Measurements from ENCODE around the gene CRYM. TPM values are rescaled to one million over a fixed set of nuclear protein-coding genes. Genes with fewer than 3 reads are reported as not detected.

The CRYM gene
- polyA plus RNA-seq, 1 experiment = not detected

- DNase-seq (ENCODE audit: low read depth) = peak; percentile 16
- CTCF ChIA-PET = interaction anchor here (0.5 to 1.2 kb wide), 3 partner anchors 20 to 304 kb away, joined by 3 read pairs; no protein-coding TSS in a partner anchor
- Histone ChIP-seq H3K36me3 (ENCODE audit: control insufficient read depth, insufficient read depth, low read length) (no peaks in the 10 kb centered on the region), H3K4me3 (ENCODE audit: low read depth, low read length) (no peak overlapping the region), H3K27me3 (ENCODE audit: control insufficient read depth, insufficient read depth, low read length) (no peaks in the 10 kb centered on the region)
- no peak for TF ChIP-seq CTCF (IDR thresholded peaks at IDR 0.05; ENCODE audit: insufficient read depth, low read depth, low read length)
- POLR2A ChIA-PET = no interaction called here
Measured at GRCh38 chr16:21263640-21264570, 14.2 kb downstream of the CRYM start.

DNA sequence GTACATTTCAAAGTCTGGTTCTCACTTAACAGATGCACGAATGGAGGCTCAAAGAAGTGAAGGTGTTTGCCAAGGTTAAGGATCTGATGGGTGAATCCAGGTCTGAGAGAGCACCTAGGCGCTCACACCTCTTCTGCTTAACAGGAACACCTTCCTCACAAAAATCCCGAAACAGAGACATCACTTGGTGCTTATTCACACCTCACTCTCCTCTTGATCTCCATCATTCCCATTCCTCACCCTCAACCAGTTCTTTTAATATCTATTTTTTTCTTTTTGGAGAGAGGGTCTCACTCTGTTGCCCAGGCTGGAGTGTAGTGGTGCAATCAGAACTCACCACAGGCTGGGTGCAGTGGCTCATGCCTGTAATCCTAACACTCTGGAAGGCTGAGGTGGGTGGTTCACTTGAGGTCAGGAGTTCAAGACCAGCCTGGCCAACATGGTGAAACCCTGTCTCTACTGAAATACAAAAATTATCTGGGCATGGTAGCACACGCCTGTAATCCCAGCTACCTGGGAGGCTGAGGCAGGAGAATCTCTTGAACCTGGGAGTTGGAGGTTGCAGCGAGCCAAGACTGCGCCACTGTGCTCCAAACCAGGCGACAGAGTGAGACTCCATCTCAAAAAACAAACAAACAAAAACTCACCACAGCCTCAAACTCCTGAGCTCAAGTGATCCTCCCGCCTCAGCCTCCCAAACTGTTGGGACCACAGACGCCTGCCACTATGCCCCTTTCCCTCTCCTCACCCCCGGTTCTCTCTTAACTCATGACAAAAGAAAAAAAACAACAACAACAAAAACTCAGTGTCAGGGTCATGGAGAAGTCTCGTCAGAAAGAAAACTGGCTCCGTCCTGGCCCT lies 15.1 kb downstream of the CRYM start:
- Histone ChIP-seq H3K27me3 (ENCODE audit: control insufficient read depth, insufficient read depth, low read length) (no peaks in the 10 kb centered on the region), H3K4me3 (ENCODE audit: low read depth, low read length) (no peak overlapping the region), H3K36me3 (ENCODE audit: control insufficient read depth, insufficient read depth, low read length) (no peaks in the 10 kb centered on the region)
- POLR2A ChIA-PET = no interaction called here
- CTCF ChIA-PET = interaction anchor here (0.5 kb wide), 1 partner anchor 303 kb away, joined by 3 read pairs; no protein-coding TSS in a partner anchor
- TF ChIP-seq CTCF (IDR thresholded peaks at IDR 0.05; ENCODE audit: insufficient read depth, low read depth, low read length) = no peak
- no peak for DNase-seq (ENCODE audit: low read depth)

DNA sequence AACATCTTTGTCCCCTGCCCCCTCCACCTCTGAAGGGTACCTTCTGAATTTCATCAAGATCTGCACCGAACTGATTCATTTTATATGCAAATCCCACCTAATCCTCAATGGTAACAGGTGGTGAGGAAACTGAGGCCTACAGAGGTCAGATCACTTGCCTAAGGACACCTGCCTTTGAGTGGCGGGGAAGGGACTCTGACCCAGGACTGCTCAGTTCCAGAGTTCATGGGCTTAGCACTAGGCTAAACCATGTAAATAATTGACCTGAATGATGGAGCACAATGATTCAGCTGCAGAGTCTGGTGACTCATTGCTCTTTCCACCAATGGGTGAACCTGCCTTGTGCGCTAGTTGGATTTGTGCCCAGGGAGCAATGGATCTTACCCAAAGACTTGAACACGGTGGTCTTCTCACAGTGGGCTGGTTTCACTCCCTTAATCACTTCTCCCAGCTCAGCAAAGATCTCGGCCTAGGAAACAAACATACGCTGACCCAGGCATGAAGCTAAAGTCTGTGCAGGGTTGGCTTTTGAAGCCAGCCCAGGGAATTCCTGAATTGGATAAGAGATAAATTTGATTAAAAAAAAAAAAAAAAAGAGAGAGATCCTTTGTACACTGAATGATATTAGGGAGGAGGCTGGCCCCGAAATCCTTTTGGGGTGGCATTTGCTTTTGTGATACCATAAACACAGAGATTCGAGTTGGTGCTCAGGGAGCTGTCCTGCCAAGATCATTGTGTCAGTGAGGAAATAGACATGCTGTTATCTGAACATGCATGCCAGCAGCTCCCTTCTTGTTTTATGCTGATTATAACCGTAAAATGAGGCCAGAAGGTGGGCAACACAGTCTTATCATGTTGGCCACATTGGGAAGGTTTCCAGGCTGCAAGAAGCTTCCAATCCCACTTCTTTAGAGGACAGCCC lies 17.0 kb downstream of the CRYM start:
- peak; percentile 22 for DNase-seq (ENCODE audit: low read depth)
- ChIA-PET POLR2A (no interaction called here), CTCF (interaction anchor here (0.6 to 1.3 kb wide), 3 partner anchors 17 to 411 kb away, joined by 3 to 4 read pairs (median 3); no protein-coding TSS in a partner anchor)
- no peaks in the 10 kb centered on the region for H3K27me3 ChIP-seq (ENCODE audit: control insufficient read depth, insufficient read depth, low read length)
- no peak for TF ChIP-seq CTCF (IDR thresholded peaks at IDR 0.05; ENCODE audit: insufficient read depth, low read depth, low read length)
- no peak overlapping the region for H3K4me3 ChIP-seq (ENCODE audit: low read depth, low read length)
- no peaks in the 10 kb centered on the region for H3K36me3 ChIP-seq (ENCODE audit: control insufficient read depth, insufficient read depth, low read length)

DNA sequence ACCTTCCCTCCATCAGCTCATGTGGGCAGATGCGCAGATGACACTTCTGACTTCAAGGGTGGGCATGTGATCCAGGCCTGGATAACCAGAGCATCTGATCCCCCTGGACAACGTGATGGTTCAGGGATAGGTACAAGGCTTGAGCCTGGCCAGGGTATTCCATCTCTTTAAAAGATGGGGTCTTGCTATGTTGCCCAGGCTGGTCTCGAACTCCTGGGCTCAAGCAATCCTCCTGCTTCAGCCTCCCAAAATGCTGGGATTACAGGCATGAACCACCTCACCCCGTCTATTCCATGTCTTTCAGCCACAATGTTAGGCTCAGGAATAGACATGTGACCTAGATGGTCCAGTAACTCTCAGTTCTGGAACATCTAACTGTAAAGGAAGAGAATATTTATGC lies 20.8 kb downstream of the CRYM start:
- H3K36me3 ChIP-seq (ENCODE audit: control insufficient read depth, insufficient read depth, low read length) = no peaks in the 10 kb centered on the region
- CTCF ChIA-PET = no interaction called here
- TF ChIP-seq CTCF (IDR thresholded peaks at IDR 0.05; ENCODE audit: insufficient read depth, low read depth, low read length) = no peak
- no peak overlapping the region for H3K4me3 ChIP-seq (ENCODE audit: low read depth, low read length)
- POLR2A ChIA-PET = no interaction called here
- no peak for DNase-seq (ENCODE audit: low read depth)
- H3K27me3 ChIP-seq (ENCODE audit: control insufficient read depth, insufficient read depth, low read length) = peaks cover 2% of the 10 kb centered on the region; the same call in 1 of the 2 replicates

All from BJ (cell line).